GM12878 (cell line): ENCODE data around the gene PDZD2. TPM values are rescaled to one million over a fixed set of nuclear protein-coding genes. Genes with fewer than 3 reads are reported as not detected.

Experiments
- ATAC-seq: fragments of 200-7000 bp; cut with Tn5 transposase; 3 replicates; pipeline ENCODE4 v1.9.1; 2020; ENCODE audit warnings: mild to moderate bottlenecking, moderate library complexity
- BruUV-seq: library from RNA; stranded (reverse); fragments of 400-500 nt; replicated peaks from 2 replicates; lab custom pipeline; 2021; lab: Mats Ljungman, UMichigan
- CTCF ChIA-PET: fragments of 300-600 bp; sonication (Branson Sonifier 250); formaldehyde crosslinking; extraction: SDS; loops from one replicate; lab custom pipeline; 2021; ENCODE audit warnings: inconsistent platforms; lab: Yijun Ruan, JAX
- POLR2A ChIA-PET: fragments of 350-600 bp; formaldehyde crosslinking; extraction: SDS; loops from one replicate; lab custom pipeline; 2021; ENCODE audit warnings: inconsistent platforms; lab: Charles Lee
- RAD21 ChIA-PET: fragments of 300-600 bp; sonication (Branson Sonifier 250); formaldehyde crosslinking; loops from one replicate; lab custom pipeline; 2023; ENCODE audit warnings: antibody characterized with exemption; ENCODE audit not compliant: unreplicated experiment; lab: Charles Lee
- SMC1A ChIA-PET: fragments of 300-600 bp; sonication (Branson Sonifier 250); formaldehyde crosslinking; loops from one replicate; lab custom pipeline; 2023; ENCODE audit not compliant: unreplicated experiment, uncharacterized antibody; lab: Charles Lee
- DNase-seq: peaks from one replicate; pipeline ENCODE4 v3.0.0-alpha.2; 2011; ENCODE audit warnings: low read depth, low spot score
- FAIRE-seq: peaks from 3 replicates; lab custom pipeline; 2011; peaks lifted over from hg19 to GRCh38; lab: Jason Lieb, UNC
- H2AFZ ChIP-seq: 2 replicates; pipeline ENCODE4 v1.6.0; 2011; ENCODE audit warnings: low read depth, low read length, control low read depth; ENCODE audit not compliant: control insufficient read depth
- H3K27ac ChIP-seq: 2 replicates; pipeline ENCODE4 v1.5.1; 2011; ENCODE audit warnings: control low read depth; ENCODE audit not compliant: control insufficient read depth, insufficient read depth
- H3K27me3 ChIP-seq, 2 experiments: replicated peaks in 1 of 2; 2 replicates each; pipeline versions ENCODE4 v1.6.0 to v1.6.1; 2011; ENCODE audit warnings: low read length in 1 of 2; ENCODE audit not compliant: control insufficient read depth in 2 of 2, insufficient read depth in 2 of 2
- H3K36me3 ChIP-seq, 2 experiments: 2 replicates each; pipeline ENCODE4 v1.5.1; 2011; ENCODE audit warnings: low read length in 1 of 2; ENCODE audit not compliant: control insufficient read depth in 2 of 2, insufficient read depth in 2 of 2
- H3K4me1 ChIP-seq: 2 replicates; pipeline ENCODE4 v1.6.1; 2011; ENCODE audit warnings: mild to moderate bottlenecking, low read length, moderate library complexity, mixed read lengths; ENCODE audit not compliant: control insufficient read depth, insufficient read depth
- H3K4me2 ChIP-seq: 2 replicates; pipeline ENCODE4 v1.6.0; 2011; ENCODE audit warnings: control low read depth; ENCODE audit not compliant: control insufficient read depth, insufficient read depth
- H3K4me3 ChIP-seq: fragments of 200-600 bp; sonication (generic); 2 replicates; pipeline ENCODE4 v1.5.1; 2016
- H3K79me2 ChIP-seq: 2 replicates; pipeline ENCODE4 v1.6.0; 2011; ENCODE audit warnings: low read length; ENCODE audit not compliant: control insufficient read depth, insufficient read depth
- H3K9ac ChIP-seq: 2 replicates; pipeline ENCODE4 v1.8.0; 2011; ENCODE audit warnings: low read length, control low read depth, mixed read lengths; ENCODE audit not compliant: control insufficient read depth, insufficient read depth
- H3K9me3 ChIP-seq: replicated peaks from 3 replicates; pipeline ENCODE4 v1.5.1; 2011; ENCODE audit warnings: mild to moderate bottlenecking, low read length; ENCODE audit not compliant: control insufficient read depth, insufficient read depth
- H4K20me1 ChIP-seq: 2 replicates; pipeline ENCODE4 v1.6.0; 2011; ENCODE audit not compliant: control insufficient read depth, insufficient read depth
- ELK1 ChIP-seq: IDR thresholded peaks from 2 replicates; pipeline ENCODE4 v1.6.1; 2012; ENCODE audit warnings: low read depth, low read length, improper control_type of control experiment
- FOS ChIP-seq: IDR thresholded peaks from 3 replicates; pipeline ENCODE4 v1.6.1; 2011; ENCODE audit warnings: borderline replicate concordance; ENCODE audit not compliant: insufficient read length; ENCODE audit errors: extremely low read depth
- GABPA ChIP-seq: IDR thresholded peaks from 2 replicates; pipeline ENCODE4 v1.6.1; 2014; ENCODE audit warnings: antibody characterized with exemption, low read depth, mild to moderate bottlenecking, inconsistent platforms
- HDAC2 ChIP-seq: fragments of 200-600 bp; sonication (generic); IDR thresholded peaks from 2 replicates; pipeline ENCODE4 v1.6.1; 2017
- POLR2AphosphoS2 ChIP-seq: IDR thresholded peaks from 2 replicates; pipeline ENCODE4 v1.6.1; 2011; ENCODE audit warnings: low read depth, mild to moderate bottlenecking, low read length, improper control_type of control experiment, moderate library complexity
- RAD21 ChIP-seq: IDR thresholded peaks from 2 replicates; pipeline ENCODE4 v1.6.1; 2011; ENCODE audit warnings: mild to moderate bottlenecking, low read depth, low read length, moderate library complexity; ENCODE audit not compliant: insufficient read depth
- SP1 ChIP-seq: IDR thresholded peaks from one replicate; pipeline ENCODE4 v1.6.1; 2011; ENCODE audit warnings: low read depth, low read length
- YBX1 ChIP-seq: fragments of 450-650 bp; IDR thresholded peaks from 2 replicates; pipeline ENCODE4 v1.6.1; 2016; ENCODE audit warnings: antibody characterized with exemption
- ZBED1 ChIP-seq: IDR thresholded peaks from 2 replicates; pipeline ENCODE4 v1.6.1; 2016; ENCODE audit warnings: borderline replicate concordance
- WGBS: methylation state at CpG from one replicate; pipeline ENCODE4 v1.1.6; 2016; ENCODE audit warnings: low lambda C conversion rate; ENCODE audit not compliant: insufficient replicate concordance, insufficient coverage; ENCODE audit errors: missing lambda C conversion rate; 5-methylcytosine and 5-hydroxymethylcytosine counted together
- in situ Hi-C: fragments of 300-500 bp; cut with MboI; formaldehyde crosslinking; loops from 9 replicates; pipeline ENCODE4 v1.14.3; 2018; ENCODE audit warnings: mixed read lengths
- intact Hi-C: fragments of 100-400 bp; cut with micrococcal nuclease; formaldehyde crosslinking; loops from one replicate; pipeline ENCODE4 v1.14.2; 2022; ENCODE audit not compliant: unreplicated experiment
- polyA plus RNA-seq, 11 experiments: library from polyadenylated mRNA; depleted of rRNA in 4 of 11; unstranded in 6 of 11; stranded (reverse) in 5 of 11; fragments of >200 nt; fragmentation: Nextera tagmentation in 4 of 11; fragmentation: Illumina TruSeq in 1 of 11; extraction: Ambion mirVana in 4 of 11; extraction: Trizol in 1 of 11; gene quantifications; 1 replicate in 1 of 11; 2 replicates in 10 of 11; pipeline versions ENCODE4 v1.2.1 to v1.2.3, GENCODE V29; 2011 to 2016; ENCODE audit warnings: inconsistent platforms in 2 of 11, missing spikeins in 2 of 11, low read depth in 1 of 11
- total RNA-seq, 4 experiments: library from RNA; depleted of rRNA in 3 of 4; stranded (reverse); fragments of >200 nt in 3 of 4; fragmentation: Illumina TruSeq in 1 of 4; extraction: Trizol in 1 of 4; gene quantifications; 2 replicates each; pipeline versions ENCODE4 v1.2.1 to v1.2.3, GENCODE V29; 2013 to 2021

The PDZD2 gene
- total and polyA plus RNA-seq, 10 of the 15 experiments (the other 5 are each of a cell fraction or from before 2014, with no cell fraction given) = 0.01 to 0.58 (median 0.29) TPM; not detected in 3

GRCh38 chr5:31751610-31752009, 112.7 kb downstream of the PDZD2 start (continued):
- TF ChIP-seq ELK1 (no peak), RAD21 (no peak), POLR2AphosphoS2 (no peak), GABPA (no peak), FOS (no peak), HDAC2 (no peak), YBX1 (no peak)
- TF ChIP-seq, all 136 proteins: peak for 0

- H4K20me1 ChIP-seq = no peaks in the 10 kb centered on the region
- ChIA-PET SMC1A (no interaction called here), CTCF (no interaction called here), POLR2A (no interaction called here), RAD21 (no interaction called here)
- no TSS peak for BruUV-seq
- ATAC-seq (no peak), DNase-seq (no peak), FAIRE-seq (no peak)
- H3K4me1 ChIP-seq = no peaks in the 10 kb centered on the region
- in situ Hi-C loops = no loop called here
- no peak overlapping the region for H2AFZ ChIP-seq
- WGBS = 59% methylated on average over 9 of the region's 9 CpGs
- H3K4me2 ChIP-seq = no peak overlapping the region
- H3K27me3 ChIP-seq = no peaks in the 10 kb centered on the region; a peak in 2 of 4 replicates
- TF ChIP-seq SP1 (no peak), ZBED1 (no peak), POLR2AphosphoS2 (no peak)
- H3K9me3 ChIP-seq = no peaks in the 10 kb centered on the region
- no peaks in the 10 kb centered on the region for H3K36me3 ChIP-seq
- no peak overlapping the region for H3K27ac ChIP-seq
- no peak overlapping the region for H3K9ac ChIP-seq
- no peaks in the 10 kb centered on the region for H3K79me2 ChIP-seq
- intact Hi-C loops = no loop called here
- no peak overlapping the region for H3K4me3 ChIP-seq
Observed at GRCh38 chr5:31753700-31754357, 114.9 kb downstream of the PDZD2 start.
